ENCODE measurements around the gene TMEM72. TPM values are rescaled to one million over a fixed set of nuclear protein-coding genes. Genes with fewer than 3 reads are reported as not detected.

The TMEM72 gene
- total RNA-seq, 1 experiment from 2014 or later = not detected

- H3K9me3 ChIP-seq (ENCODE audit: control insufficient read depth in 1 of 2, insufficient read depth in 1 of 2, low read depth in 1 of 2, low read length in 2 of 2) = no peaks in the 10 kb centered on the region
- H3K4me2 ChIP-seq (ENCODE audit: low read length) = no peak overlapping the region
- CTCF ChIA-PET = interaction anchor here (1.0 kb wide), 1 partner anchor 13 kb away, joined by 3 read pairs; no protein-coding TSS in a partner anchor
- no peak overlapping the region for H2AFZ ChIP-seq (ENCODE audit: low read depth, low read length, poor library complexity, severe bottlenecking)
- H3K27me3 ChIP-seq (ENCODE audit: insufficient read depth, low read length) = no peaks in the 10 kb centered on the region
- no peaks in the 10 kb centered on the region for H4K20me1 ChIP-seq (ENCODE audit: insufficient read depth)
- no TSS peak for BruUV-seq (replicated peaks)
- no peaks in the 10 kb centered on the region for H3K9me2 ChIP-seq (ENCODE audit: insufficient read depth)
- RAD21 ChIA-PET (ENCODE audit: low non-redundant PET in 1 of 2, low total read pairs in 2 of 2, uncharacterized antibody in 2 of 2, unreplicated experiment in 2 of 2) = no interaction called here
- no peak for TF ChIP-seq ZBTB33 (IDR thresholded peaks at IDR 0.05; ENCODE audit: extremely low read depth, insufficient replicate concordance, low read length)
- TF ChIP-seq CTCF (IDR thresholded peaks at IDR 0.05 in 2 of 3, conservative IDR thresholded peaks at IDR 0.05 in 1 of 3; ENCODE audit: borderline replicate concordance in 1 of 3, insufficient read depth in 1 of 3, low read depth in 2 of 3, low read length in 2 of 3) = peak in 2 of 3 experiments; percentile 37 to 42; a peak in 4 of 6 replicates
- POLR2A ChIA-PET = interaction anchor here (3.2 kb wide), 1 partner anchor 15 kb away, joined by 11 read pairs; the partner anchor contains the start of gene DEPP1
- H3K4me3 ChIP-seq (replicated peaks in 1 of 2; ENCODE audit: low read depth in 1 of 2, low read length in 2 of 2) = no peak overlapping the region
- DNase-seq (ENCODE audit: low read depth, low spot score) (no peak), ATAC-seq (no peak)
- no peak overlapping the region for H3K9ac ChIP-seq (ENCODE audit: low read length)
- intact Hi-C loops (cut with micrococcal nuclease) = no loop called here
- no peaks in the 10 kb centered on the region for H3K36me3 ChIP-seq (ENCODE audit: control insufficient read depth in 1 of 2, insufficient read depth in 2 of 2, low read length in 2 of 2)
- H3K27ac ChIP-seq (ENCODE audit: low read depth, low read length) = no peak overlapping the region
- H3K79me2 ChIP-seq (ENCODE audit: insufficient read depth, low read length) = no peaks in the 10 kb centered on the region
- peaks cover 3 to 25% of the 10 kb centered on the region in 2 experiments; a peak in 3 of 4 replicates for H3K4me1 ChIP-seq (ENCODE audit: control insufficient read depth in 1 of 2, insufficient read depth in 2 of 2, low read length in 2 of 2)
These were observed 52.0 kb downstream of the TMEM72 start for GRCh38 chr10:44962870-44963738.

All from HCT116 (cell line).